Central memory CD8-positive, alpha-beta T cell (primary cell): ENCODE results near the gene SLIT1.

Source experiments
- ATAC-seq: fragments of 150-1000 bp; cut with Tn5 transposase; replicated peaks from 2 replicates; pipeline ENCODE4 v1.10.0; 2022; ENCODE audit warnings: mild to moderate bottlenecking, moderate FRiP score, moderate number of reproducible peaks; ENCODE audit not compliant: poor library complexity, severe bottlenecking; ENCODE audit errors: extremely low read depth
- DNase-seq, 2 donors: peaks; one replicate each; pipeline ENCODE4 v3.0.0; 2021; ENCODE audit warnings: low spot score in 2 of 2
- H3K27ac Mint-ChIP-seq: one replicate; pipeline ENCODE4 v1.8.0; 2022; ENCODE audit warnings: low read depth, mild to moderate bottlenecking, moderate library complexity, mixed read lengths
- H3K27me3 Mint-ChIP-seq: one replicate; pipeline ENCODE4 v1.8.0; 2022; ENCODE audit warnings: mixed read lengths
- H3K36me3 Mint-ChIP-seq: one replicate; pipeline ENCODE4 v1.8.0; 2022; ENCODE audit warnings: mild to moderate bottlenecking, moderate library complexity, mixed read lengths; ENCODE audit not compliant: insufficient read depth
- H3K4me1 Mint-ChIP-seq: one replicate; pipeline ENCODE4 v1.8.0; 2022; ENCODE audit warnings: mixed read lengths
- H3K4me3 Mint-ChIP-seq: one replicate; pipeline ENCODE4 v1.8.0; 2022; ENCODE audit warnings: mild to moderate bottlenecking, moderate library complexity, mixed read lengths
- H3K9me3 Mint-ChIP-seq: one replicate; pipeline ENCODE4 v1.8.0; 2022; ENCODE audit warnings: mixed read lengths

The SLIT1 gene

GRCh38 chr10:97028126-97028831 is 157.5 kb downstream of the SLIT1 start:
- no peak for ATAC-seq
- DNase-seq = no peak
- H3K36me3 Mint-ChIP-seq = peaks cover 2% of the 10 kb centered on the region
- no peaks in the 10 kb centered on the region for H3K9me3 Mint-ChIP-seq
- no peak overlapping the region for H3K4me3 Mint-ChIP-seq
- no peak overlapping the region for H3K27ac Mint-ChIP-seq
- H3K4me1 Mint-ChIP-seq = no peaks in the 10 kb centered on the region
- H3K27me3 Mint-ChIP-seq = no peaks in the 10 kb centered on the region

- Mint-ChIP-seq H3K9me3 (no peaks in the 10 kb centered on the region), H3K27ac (no peak overlapping the region), H3K27me3 (no peaks in the 10 kb centered on the region), H3K36me3 (no peaks in the 10 kb centered on the region), H3K4me1 (no peaks in the 10 kb centered on the region), H3K4me3 (no peak overlapping the region)
- DNase-seq = peak; percentile 21 to 28
- ATAC-seq = no peak
Measured at GRCh38 chr10:97025613-97026242, 160.0 kb downstream of the SLIT1 start.

- ATAC-seq (no peak), DNase-seq (no peak)
- Mint-ChIP-seq H3K27ac (no peak overlapping the region), H3K9me3 (no peaks in the 10 kb centered on the region), H3K4me3 (no peak overlapping the region), H3K36me3 (no peaks in the 10 kb centered on the region), H3K4me1 (no peaks in the 10 kb centered on the region), H3K27me3 (no peaks in the 10 kb centered on the region)
Measured at GRCh38 chr10:97024168-97025073, 161.3 kb downstream of the SLIT1 start.

- no peak overlapping the region for H3K27ac Mint-ChIP-seq
- DNase-seq (no peak), ATAC-seq (no peak)
- H3K4me1 Mint-ChIP-seq = no peaks in the 10 kb centered on the region
- H3K27me3 Mint-ChIP-seq = no peaks in the 10 kb centered on the region
- no peaks in the 10 kb centered on the region for H3K9me3 Mint-ChIP-seq
- H3K36me3 Mint-ChIP-seq = no peaks in the 10 kb centered on the region
- H3K4me3 Mint-ChIP-seq = no peak overlapping the region
Measured at GRCh38 chr10:97023401-97024167, 162.2 kb downstream of the SLIT1 start.

GRCh38 chr10:97022616-97023015 is 163.1 kb downstream of the SLIT1 start:
- Mint-ChIP-seq H3K27ac (no peak overlapping the region), H3K4me3 (no peak overlapping the region), H3K9me3 (no peaks in the 10 kb centered on the region), H3K4me1 (peaks cover under 1% of the 10 kb centered on the region), H3K27me3 (no peaks in the 10 kb centered on the region), H3K36me3 (no peaks in the 10 kb centered on the region)
- DNase-seq = no peak
- no peak for ATAC-seq

- H3K4me1 Mint-ChIP-seq = peaks cover 12% of the 10 kb centered on the region
- ATAC-seq = no peak
- H3K36me3 Mint-ChIP-seq = no peaks in the 10 kb centered on the region
- DNase-seq = no peak
- H3K9me3 Mint-ChIP-seq = no peaks in the 10 kb centered on the region
- H3K27me3 Mint-ChIP-seq = no peaks in the 10 kb centered on the region
- no peak overlapping the region for H3K4me3 Mint-ChIP-seq
- no peak overlapping the region for H3K27ac Mint-ChIP-seq
Measured at GRCh38 chr10:97020452-97021400, 165.0 kb downstream of the SLIT1 start.

- H3K4me1 Mint-ChIP-seq = peaks cover 12% of the 10 kb centered on the region
- H3K4me3 Mint-ChIP-seq = no peak overlapping the region
- ATAC-seq (no peak), DNase-seq (no peak)
- H3K27me3 Mint-ChIP-seq = no peaks in the 10 kb centered on the region
- H3K9me3 Mint-ChIP-seq = no peaks in the 10 kb centered on the region
- H3K27ac Mint-ChIP-seq = no peak overlapping the region
- no peaks in the 10 kb centered on the region for H3K36me3 Mint-ChIP-seq
Measured at GRCh38 chr10:97019213-97019844, 166.4 kb downstream of the SLIT1 start.

GRCh38 chr10:97018251-97019212 is 167.2 kb downstream of the SLIT1 start:
- H3K4me1 Mint-ChIP-seq = peaks cover 12% of the 10 kb centered on the region
- H3K9me3 Mint-ChIP-seq = no peaks in the 10 kb centered on the region
- DNase-seq (no peak), ATAC-seq (no peak)
- H3K27me3 Mint-ChIP-seq = no peaks in the 10 kb centered on the region
- H3K27ac Mint-ChIP-seq = no peak overlapping the region
- no peaks in the 10 kb centered on the region for H3K36me3 Mint-ChIP-seq
- no peak overlapping the region for H3K4me3 Mint-ChIP-seq

- Mint-ChIP-seq H3K27me3 (no peaks in the 10 kb centered on the region), H3K9me3 (no peaks in the 10 kb centered on the region), H3K27ac (no peak overlapping the region), H3K4me1 (peaks cover 12% of the 10 kb centered on the region), H3K4me3 (no peak overlapping the region), H3K36me3 (no peaks in the 10 kb centered on the region)
- DNase-seq (no peak), ATAC-seq (no peak)
Measured at GRCh38 chr10:97017474-97017903, 168.3 kb downstream of the SLIT1 start.

GRCh38 chr10:97016728-97017473 is 168.9 kb downstream of the SLIT1 start:
- Mint-ChIP-seq H3K4me3 (peak overlapping the region; percentile 50), H3K4me1 (peaks cover 12% of the 10 kb centered on the region), H3K27me3 (no peaks in the 10 kb centered on the region), H3K36me3 (no peaks in the 10 kb centered on the region), H3K9me3 (no peaks in the 10 kb centered on the region), H3K27ac (peak overlapping the region; percentile 67)
- ATAC-seq (peak; percentile 19), DNase-seq (no peak)
